OCI-M2 (cell line): ENCODE measurements around the gene TIGD1.

Source experiments
- DNase-seq: peaks from one replicate; lab custom pipeline; 2025; ENCODE audit not compliant: unreplicated experiment; lab: John Stamatoyannopoulos, UW

The TIGD1 gene

DNA sequence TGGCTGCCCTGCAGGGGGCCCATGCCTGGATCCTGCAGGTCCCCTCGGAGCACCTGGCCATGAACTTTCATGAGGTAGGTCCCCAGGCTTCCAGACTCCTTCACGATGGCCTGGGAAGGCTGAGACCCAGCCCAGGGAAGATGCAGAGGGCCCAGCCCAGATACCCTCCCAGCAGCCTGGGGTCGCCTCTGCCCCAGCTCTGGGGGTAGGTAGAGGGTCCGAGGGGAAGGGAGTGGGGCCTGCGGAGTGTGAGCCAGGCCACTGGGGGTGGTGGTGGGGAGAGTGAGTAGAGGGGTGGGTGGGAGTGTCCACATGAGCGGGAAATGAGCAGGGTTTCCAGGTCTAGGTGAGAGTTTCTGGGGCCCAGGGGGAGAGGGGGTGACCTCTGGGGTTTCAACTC lies 25.6 kb downstream of the TIGD1 start:
- DNase-seq = no peak

DNA sequence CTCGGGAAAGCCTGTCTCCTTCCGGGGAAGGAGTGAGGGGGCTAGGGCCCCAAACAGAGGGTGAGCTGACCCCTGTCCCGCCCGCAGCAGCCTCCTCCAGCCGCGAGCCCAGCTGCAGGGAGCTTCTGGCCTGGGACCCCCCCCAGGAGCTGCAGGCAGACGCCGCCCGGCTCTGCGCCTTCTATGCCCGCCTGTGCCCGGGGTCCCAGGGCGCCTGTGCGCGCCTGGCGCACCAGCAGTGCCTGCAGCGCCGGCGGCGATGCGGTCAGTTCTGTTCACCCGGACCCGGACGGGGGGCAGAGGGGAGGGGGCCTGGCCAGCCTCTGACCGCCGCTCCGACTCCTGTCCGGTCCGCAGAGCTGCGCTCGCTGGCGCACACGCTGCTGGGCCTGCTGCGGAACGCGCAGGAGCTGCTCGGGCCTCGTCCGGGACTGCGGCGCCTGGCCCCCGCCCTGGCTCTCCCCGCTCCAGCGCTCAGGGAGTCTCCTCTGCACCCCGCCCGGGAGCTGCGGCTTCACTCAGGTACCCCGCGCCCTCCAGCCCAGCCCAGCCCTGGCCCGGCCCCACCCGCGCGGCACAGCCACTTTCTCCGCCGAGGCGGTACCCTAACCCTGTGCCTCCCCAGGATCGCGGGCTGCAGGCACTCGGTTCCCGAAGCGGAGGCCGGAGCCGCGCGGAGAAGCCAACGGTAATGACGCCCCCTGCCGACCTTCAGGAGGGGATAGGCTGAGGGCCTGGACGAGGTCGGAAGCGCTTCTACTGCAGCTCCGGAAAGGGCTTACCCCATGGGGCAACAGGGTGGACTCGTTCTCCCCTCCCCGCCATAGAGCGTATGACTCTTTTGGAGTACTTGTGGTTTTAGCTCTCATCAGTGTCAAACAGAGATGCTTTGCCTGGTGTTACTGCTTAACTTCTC lies 26.4 kb downstream of the TIGD1 start:
- no peak for DNase-seq

- DNase-seq = no peak
Observed at GRCh38 chr2:232523402-232523681, 27.0 kb downstream of the TIGD1 start.

DNA sequence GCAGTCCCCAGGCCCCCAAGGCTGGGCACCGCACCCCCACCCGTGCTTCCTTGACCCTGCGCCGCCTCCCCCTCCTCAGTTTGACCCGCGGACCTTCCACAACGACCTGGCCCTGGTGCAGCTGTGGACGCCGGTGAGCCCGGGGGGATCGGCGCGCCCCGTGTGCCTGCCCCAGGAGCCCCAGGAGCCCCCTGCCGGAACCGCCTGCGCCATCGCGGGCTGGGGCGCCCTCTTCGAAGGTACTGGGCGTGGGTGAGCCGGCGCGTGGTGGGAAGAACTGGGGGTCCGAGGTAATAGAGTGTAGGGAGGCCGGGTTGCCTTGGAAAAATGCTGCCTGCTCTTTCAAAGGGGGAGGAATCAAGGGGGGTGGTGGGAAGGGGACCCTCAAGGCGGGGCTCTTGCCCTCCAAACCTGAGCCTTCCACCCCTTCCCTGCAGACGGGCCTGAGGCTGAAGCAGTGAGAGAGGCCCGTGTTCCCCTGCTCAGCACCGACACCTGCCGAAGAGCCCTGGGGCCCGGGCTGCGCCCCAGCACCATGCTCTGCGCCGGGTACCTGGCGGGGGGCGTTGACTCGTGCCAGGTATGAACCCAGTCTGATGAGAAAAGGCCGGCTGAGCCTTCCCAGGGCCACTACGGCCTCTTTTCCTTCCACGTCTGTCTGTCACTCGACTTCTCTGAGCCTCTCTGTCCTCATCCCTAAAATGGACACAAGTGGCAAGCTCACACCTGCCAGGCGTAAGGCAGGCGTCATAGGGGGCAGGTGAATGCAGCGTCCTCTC lies 27.5 kb downstream of the TIGD1 start:
- no peak for DNase-seq

- DNase-seq = no peak
Observed at GRCh38 chr2:232521959-232522622, 28.3 kb downstream of the TIGD1 start.

- no peak for DNase-seq
Observed at GRCh38 chr2:232521098-232521497, 29.3 kb downstream of the TIGD1 start.

GRCh38 chr2:232520489-232520888 lies 29.9 kb downstream of the TIGD1 start:
- DNase-seq = no peak

- no peak for DNase-seq
Observed at GRCh38 chr2:232519581-232520438, 30.5 kb downstream of the TIGD1 start, which contains the start of gene PRSS56. Gene PRSS56, plus strand, starts transcription at chr2:232520388. Its CDS starts 211 bp downstream, at chr2:232520599.

GRCh38 chr2:232518844-232519243 lies 31.5 kb downstream of the TIGD1 start:
- DNase-seq = no peak

DNA sequence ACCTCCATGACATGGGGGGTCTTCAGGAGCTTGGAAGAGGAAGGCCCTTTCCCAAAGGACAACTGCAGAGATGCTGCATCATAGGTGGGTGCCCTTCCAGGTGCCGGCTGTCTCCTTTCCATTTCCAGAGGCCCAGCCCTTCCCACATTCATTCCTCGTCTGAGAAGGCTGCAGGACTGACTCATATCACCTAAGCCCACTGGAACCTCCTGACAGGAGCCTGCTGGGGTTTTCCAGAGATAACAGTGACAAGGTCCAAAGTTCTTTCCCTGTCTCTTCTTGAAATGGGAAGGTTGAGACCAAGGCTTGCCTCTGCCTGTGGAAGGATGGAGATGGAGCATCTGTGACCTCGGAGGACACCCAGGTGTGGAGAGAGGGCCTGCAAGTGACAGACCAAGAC lies 33.8 kb downstream of the TIGD1 start:
- no peak for DNase-seq

DNA sequence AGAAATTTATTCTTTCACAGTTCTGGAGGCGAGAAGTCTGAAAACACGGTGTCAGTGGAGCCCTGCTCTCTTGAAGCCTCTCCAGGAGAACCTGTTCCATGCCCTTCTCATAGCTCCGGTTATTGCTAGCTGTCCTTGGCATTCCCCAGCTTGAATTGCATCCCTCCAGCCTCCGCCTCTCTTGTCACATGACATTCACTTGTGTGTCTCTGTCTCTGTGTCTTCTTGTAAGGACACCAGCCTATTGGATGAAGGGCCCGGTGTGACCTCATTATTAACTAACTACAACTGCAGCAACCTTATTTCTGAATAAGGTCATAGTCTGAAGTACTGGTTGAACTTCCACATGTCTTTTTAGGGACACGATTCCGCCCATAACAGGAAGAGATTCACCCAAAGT lies 34.7 kb downstream of the TIGD1 start:
- no peak for DNase-seq

DNA sequence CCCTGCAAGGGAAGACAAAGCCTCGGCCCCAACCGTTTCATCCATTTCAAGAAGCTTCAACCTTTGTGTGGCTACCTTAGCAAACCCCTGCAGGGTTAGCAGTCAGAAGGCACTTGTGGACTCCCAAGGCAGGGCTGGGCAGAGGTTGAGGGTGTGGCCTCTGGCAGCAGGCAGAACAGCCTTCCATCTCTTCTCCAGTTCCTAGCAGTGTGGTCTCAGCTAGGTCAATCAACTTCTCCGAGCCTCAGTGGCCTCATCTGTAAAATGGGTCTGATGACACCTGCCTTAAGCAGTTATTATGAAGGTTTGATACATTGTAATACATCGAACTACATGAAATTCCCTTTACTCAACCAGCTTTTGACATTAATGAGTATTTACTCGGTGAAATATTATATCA lies 37.0 kb downstream of the TIGD1 start:
- DNase-seq = no peak

DNA sequence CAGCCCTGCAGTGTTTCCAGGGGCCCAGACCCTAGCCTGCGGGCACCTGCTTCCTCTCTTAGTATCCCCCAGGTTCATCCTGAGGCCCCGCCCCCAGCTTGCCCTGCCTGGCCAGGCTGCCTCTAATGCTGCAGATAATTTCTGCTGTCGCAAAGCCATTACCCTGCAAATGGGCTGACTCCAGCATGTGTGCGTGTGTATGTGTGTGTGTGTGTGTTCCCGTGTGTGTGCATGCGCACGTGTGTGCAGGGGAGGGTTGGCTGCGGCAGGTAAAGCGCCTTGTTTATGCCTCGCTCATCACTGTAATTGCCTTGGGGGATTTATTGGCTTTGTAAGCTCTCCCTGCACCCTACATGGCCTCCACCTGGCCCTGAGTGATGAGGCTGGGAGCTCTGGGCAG lies 37.8 kb downstream of the TIGD1 start:
- DNase-seq = no peak

DNA sequence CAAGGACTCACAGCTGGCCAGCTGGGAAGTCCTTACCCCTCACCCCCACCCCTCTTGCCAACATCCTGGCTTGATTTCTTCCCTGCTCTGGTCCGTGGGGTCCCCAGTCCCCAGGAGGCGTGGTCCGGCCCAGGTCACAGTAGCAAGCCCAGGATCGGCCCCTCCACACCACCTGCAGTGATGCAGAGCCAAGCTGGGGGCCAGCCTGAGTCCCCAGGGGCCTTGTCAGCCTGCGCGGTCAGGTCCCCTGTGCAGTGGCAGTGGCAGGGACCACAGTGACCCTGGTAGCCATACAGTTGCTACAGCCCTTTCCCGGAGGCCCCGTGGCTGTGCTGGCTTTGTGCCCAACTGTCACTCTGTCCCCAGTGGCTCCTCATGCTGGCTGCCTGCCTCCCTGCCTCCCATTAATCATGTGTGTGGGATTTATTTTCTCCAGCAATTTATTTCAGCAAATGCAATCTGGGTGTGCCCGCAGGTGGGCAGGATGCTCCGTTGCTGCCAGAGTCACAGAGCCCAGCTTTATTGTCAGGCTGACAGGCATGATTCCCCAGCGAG lies 38.9 kb downstream of the TIGD1 start:
- no peak for DNase-seq

DNA sequence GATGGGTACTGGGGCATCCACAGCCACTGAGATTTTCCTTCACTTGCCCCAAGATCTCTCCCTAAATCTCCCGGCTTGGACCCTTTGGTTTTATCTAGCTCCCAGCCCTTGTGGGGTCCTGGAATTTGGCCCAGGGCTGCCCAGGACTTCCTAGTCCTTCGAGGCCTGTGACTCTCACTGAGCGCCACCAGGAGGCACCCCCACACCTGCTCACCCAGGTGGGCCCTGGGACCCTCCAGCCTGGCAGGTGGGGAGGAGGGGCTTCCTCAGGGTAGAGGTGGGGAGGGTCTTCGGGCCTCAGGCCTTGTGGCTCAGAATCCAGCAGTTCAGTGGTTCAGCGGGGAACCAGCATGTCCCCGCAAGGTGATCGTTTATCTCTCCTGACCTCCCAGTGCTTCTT lies 42.1 kb downstream of the TIGD1 start:
- DNase-seq = no peak

GRCh38 chr2:232506709-232507108 lies 43.6 kb downstream of the TIGD1 start:
- no peak for DNase-seq

GRCh38 chr2:232505856-232506255 lies 44.5 kb downstream of the TIGD1 start:
- no peak for DNase-seq

DNA sequence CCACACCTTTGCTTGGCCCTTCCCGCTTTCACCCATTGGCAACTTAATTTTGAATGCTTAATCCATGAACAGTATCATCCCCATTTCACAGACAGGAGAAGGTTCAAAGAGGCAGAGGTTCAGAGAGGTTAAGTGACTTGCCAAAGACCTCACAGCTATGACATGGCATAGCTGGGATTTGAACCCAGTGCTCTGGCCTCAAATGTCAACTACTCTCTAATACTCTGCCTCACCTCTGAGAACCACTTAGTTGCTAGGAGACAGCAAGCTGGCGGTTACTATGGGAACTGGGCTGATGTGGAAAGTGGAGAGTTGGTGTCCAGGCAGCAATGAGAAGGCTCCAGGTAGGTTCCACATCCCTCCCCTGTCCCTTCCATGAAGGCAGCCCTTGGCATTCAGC lies 45.9 kb downstream of the TIGD1 start:
- no peak for DNase-seq

GRCh38 chr2:232503809-232504323 lies 46.5 kb downstream of the TIGD1 start:
- DNase-seq = no peak
